Gastrocnemius medialis (tissue), 4 donors: ENCODE data around the gene MAP2K6.

Experiments used
- POLR2A ChIP-seq, 2 donors: fragments of 450-650 bp; IDR thresholded peaks; one replicate each; pipeline ENCODE4 v1.6.1; 2017; ENCODE audit warnings: antibody characterized with exemption in 2 of 2, mild to moderate bottlenecking in 2 of 2, moderate library complexity in 2 of 2
- TF ChIP-seq, protein P1 (sequence below), 5 experiments: fragments of 450-650 bp in 3 of 5; fragments of 200-600 bp in 2 of 5; sonication (generic) in 2 of 5; IDR thresholded peaks in 4 of 5; conservative IDR thresholded peaks in 1 of 5; 1 replicate in 4 of 5; 2 replicates in 1 of 5; pipeline ENCODE4 v1.5.1; 2016 to 2019; ENCODE audit warnings: antibody characterized with exemption in 5 of 5, mild to moderate bottlenecking in 3 of 5, moderate library complexity in 3 of 5

DNA sequence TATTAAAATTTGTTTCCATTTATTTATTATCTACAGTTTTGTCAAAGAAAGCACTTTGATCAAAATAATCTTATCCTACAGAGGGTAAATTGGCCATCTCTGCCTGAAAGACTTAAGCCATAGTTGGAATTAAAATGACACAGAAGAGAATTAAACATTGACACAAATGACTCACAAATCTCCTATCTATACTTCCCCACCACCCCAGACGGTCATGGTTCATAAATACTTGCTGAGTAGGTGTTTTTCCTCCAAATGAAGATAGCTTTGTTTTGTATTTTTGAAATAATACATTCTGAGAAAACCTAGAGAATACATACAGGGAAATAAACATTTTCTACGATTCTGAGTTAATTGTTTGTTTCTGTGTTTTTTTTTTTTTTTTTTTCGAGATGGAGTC, 142.8 kb downstream of the MAP2K6 start:
- TF ChIP-seq, protein P1, sequence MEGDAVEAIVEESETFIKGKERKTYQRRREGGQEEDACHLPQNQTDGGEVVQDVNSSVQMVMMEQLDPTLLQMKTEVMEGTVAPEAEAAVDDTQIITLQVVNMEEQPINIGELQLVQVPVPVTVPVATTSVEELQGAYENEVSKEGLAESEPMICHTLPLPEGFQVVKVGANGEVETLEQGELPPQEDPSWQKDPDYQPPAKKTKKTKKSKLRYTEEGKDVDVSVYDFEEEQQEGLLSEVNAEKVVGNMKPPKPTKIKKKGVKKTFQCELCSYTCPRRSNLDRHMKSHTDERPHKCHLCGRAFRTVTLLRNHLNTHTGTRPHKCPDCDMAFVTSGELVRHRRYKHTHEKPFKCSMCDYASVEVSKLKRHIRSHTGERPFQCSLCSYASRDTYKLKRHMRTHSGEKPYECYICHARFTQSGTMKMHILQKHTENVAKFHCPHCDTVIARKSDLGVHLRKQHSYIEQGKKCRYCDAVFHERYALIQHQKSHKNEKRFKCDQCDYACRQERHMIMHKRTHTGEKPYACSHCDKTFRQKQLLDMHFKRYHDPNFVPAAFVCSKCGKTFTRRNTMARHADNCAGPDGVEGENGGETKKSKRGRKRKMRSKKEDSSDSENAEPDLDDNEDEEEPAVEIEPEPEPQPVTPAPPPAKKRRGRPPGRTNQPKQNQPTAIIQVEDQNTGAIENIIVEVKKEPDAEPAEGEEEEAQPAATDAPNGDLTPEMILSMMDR (IDR thresholded peaks at IDR 0.05 in 4 of 5, conservative IDR thresholded peaks at IDR 0.05 in 1 of 5), result no peak
- no peak for TF ChIP-seq POLR2A (IDR thresholded peaks at IDR 0.05)
